ENCODE data around the gene TMEM121.
"Not testable (repeated sequence)": the region's sequence is repeated elsewhere in the genome, so short reads cannot be mapped to it uniquely, and the experiment has no call there.

Gene TMEM121

GRCh38 chr14:105528586-105529318 is 2.4 kb downstream of the TMEM121 start:
- no peak for DNase-seq (ENCODE audit: low spot score)

- no peak for DNase-seq (ENCODE audit: low spot score)
These were observed 2.9 kb downstream of the TMEM121 start for GRCh38 chr14:105529319-105529568.

DNA sequence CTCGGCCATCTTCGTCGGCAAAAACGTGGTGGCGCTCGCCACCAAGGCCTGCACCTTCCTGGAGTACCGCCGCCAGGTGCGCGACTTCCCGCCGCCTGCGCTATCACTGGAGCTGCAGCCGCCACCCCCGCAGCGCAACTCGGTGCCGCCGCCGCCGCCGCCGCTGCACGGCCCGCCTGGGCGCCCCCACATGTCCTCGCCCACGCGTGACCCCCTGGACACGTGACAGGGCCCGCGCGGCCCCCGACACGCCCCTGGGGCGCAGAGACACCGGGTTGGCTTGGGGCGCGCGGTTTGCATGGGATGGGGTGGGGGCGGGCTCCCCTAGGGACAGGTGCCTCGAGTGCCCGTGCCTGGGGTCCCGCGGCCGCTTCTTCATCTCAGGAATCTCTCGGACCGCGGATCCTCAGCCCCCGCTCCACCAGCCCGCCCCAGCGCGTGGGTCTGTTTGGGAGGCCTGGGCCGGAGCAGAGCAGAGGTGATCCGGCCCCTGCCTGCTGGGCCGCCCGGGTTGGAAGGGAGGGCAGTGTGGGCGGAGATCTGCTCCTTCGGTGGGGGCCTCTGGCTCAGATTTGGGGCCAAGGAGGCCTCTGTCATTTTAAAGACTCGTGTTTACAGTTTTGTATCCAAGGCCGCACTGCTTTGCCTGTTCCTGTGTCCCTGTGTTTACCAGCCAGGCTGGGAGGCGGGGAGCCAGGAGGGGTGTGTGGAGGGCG is 3.3 kb downstream of the TMEM121 start:
- DNase-seq (ENCODE audit: low spot score) = no peak

- no peak for DNase-seq (ENCODE audit: low spot score)
These were observed 4.1 kb downstream of the TMEM121 start for GRCh38 chr14:105530285-105531087.

DNA sequence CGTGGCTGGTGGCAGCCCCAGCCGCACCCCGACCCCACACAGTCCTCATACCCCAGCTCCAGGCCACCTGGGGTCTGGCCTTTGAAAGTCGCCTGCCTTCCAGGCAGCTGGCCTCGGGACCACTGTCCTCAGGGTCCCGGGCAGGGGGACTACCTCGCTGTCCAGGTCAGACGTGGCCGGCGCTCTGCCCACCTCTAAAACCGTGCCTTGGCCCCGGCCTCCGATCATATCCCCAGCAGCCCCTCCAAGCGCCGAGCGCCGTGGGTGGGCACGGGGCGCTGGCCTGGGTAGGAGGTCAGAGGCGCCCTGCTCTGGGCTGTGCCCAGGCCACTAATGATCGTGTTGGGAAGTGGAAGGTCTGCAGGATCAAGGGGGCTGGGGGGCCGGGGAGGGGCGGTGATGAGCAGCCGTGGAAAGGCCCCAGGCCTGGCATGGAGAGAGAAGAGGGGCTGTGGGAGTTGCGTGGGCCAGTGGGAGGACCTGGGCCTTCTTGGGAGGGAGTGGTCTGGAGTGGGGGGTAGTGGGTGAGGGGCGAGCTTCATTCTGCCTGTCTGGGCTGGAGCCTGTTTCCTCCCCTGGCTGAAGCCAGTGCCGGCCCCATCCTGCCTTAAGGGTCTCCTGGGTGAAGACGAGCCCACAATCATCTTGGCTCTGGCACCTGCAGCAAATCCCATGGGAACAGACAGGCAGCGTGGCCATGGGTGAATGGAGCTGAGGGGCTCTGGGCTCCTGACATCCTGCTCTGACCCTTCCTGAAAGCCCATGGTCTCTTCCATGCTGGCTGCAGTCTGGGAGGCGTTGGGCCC is 4.9 kb downstream of the TMEM121 start:
- no peak for DNase-seq (ENCODE audit: low spot score)

GRCh38 chr14:105531894-105532623 is 5.7 kb downstream of the TMEM121 start:
- DNase-seq (ENCODE audit: low spot score) = no peak

- no peak for DNase-seq (ENCODE audit: low spot score)
These were observed 6.4 kb downstream of the TMEM121 start for GRCh38 chr14:105532735-105533141.

DNA sequence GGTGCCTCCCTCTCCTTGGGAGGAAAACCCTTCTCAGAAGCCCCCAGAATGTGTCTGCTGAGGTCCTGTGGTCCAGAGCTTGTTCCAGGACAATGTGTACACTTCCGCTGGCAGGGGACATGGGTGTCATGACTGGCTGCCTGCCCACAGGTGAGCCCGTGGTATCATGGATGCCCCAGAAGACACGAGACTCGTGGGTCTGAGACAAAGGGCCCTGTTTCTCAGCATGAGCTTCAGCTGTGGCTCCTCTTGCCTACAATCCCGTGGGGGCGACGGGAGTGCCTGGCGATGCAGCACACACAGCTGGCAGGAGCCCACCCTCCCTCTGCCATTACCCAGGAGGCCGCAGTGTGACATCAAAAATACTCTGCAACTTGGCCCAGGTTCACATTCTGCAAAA is 7.0 kb downstream of the TMEM121 start:
- no peak for DNase-seq (ENCODE audit: low spot score)

DNA sequence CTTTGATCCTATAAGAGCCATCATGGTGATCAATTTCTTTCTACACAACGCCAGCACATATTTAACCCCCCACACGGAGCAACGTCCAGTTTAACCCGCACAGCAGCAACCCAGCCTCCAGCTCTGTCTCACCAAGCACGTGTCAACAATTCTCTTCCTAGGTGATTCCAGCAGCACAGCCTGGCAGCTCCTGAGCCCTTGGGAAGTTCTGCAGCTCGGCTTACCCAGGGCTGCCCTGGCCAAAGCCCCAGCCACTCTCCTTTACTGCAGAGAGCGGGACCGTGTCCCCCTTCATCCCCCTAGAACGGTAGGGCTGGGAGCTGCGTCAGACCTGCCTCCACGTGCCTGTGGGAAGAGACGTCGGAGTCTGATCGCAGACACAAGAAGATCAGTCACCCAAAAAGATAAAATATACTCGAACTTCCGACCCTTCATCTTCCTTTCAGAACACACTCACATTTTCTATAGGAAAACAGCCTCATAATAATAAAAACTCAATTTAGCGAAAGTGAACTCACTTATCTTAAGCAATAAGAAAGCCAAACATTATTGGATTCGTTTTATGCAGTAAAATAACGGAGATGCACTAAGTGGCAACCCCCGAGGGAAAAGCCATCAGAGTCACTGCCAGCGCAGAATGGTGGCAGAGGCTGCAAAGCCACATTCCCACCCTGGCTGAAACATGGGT is 7.6 kb downstream of the TMEM121 start:
- no peak for DNase-seq (ENCODE audit: low spot score)

GRCh38 chr14:105534586-105534985 is 8.2 kb downstream of the TMEM121 start:
- no peak for DNase-seq (ENCODE audit: low spot score)

- no peak for DNase-seq (ENCODE audit: low spot score)
These were observed 9.7 kb downstream of the TMEM121 start for GRCh38 chr14:105536051-105536450.

DNA sequence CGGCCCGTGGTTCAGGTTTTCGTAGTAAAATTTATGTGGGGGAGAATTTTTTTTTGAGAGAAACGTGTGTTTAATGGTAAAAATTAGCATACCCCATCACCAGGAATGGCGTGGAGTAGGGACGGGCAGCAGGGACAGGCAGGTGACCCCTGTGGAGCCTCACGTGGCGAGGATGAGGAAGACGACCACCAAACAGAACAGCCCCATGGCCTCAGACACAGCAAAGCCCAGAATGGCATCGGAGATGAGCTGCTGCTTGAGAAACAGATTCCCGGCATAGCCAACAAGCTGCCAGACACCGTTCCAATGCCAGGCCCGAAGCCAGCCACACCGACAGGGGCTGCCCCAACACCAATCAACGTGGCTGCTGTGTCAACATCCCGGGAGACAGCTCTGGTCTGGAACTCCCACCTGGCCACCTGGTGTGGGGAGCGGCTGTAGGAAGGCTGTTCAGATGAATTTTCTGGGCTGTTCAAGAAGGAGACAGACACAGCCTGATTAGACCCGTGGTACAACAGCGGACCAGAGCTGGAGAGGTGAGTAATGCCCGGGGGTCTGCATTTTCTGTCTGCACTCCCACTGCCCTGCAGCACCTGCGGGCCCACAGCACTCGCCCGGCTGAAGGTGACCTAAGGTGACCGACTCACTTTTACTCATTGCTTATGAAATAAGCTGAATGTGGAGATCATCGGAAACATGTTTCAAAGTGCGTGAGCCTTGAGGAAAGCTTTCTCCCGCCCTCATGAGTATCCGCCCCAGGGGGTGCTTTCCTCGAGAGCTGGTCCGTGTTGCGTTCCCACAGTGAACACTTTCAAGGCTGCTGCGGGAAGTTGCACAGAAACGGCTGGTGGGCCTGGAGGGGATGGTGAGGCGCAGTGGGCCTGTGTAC is 10.6 kb downstream of the TMEM121 start:
- DNase-seq (ENCODE audit: low spot score) = no peak

- peak; percentile 37 for DNase-seq (ENCODE audit: low spot score)
These were observed 11.4 kb downstream of the TMEM121 start for GRCh38 chr14:105537580-105538474.

- DNase-seq (ENCODE audit: low spot score) = no peak
These were observed 12.2 kb downstream of the TMEM121 start for GRCh38 chr14:105538481-105539049.

GRCh38 chr14:105540811-105541210 is 14.4 kb downstream of the TMEM121 start:
- no peak for DNase-seq (ENCODE audit: low spot score)

DNA sequence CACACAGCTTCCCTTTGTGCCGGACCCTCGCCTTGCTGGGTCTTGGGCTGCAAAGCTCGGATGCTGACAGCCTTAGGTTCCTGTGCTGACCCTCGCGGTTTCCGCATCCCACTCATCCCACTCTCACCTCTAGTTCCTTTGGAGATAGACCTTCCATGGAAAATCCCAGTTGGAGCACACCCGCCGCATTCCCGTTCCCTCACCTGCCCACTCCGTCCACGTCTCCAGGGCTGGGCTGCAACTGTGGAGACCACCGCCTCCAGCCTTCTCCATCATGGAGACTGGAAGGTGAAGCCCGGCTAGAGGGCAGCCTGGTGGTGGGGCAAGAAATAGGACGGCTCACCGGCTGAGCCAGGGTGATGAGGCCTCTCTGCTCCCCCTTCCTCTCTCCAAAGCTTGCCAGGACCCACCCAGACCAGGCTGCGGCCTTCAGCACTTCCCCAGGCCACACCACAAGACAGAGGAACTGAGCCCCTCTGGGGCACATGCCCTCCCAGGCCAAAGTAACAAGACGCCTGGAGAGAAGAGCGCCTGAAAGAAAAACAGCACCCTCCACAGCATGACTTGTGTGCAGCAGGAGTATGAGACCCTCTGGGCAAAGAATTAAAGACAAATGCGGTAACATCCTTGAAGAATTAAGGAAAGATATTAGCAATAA is 15.0 kb downstream of the TMEM121 start:
- DNase-seq (ENCODE audit: low spot score) = no peak

DNA sequence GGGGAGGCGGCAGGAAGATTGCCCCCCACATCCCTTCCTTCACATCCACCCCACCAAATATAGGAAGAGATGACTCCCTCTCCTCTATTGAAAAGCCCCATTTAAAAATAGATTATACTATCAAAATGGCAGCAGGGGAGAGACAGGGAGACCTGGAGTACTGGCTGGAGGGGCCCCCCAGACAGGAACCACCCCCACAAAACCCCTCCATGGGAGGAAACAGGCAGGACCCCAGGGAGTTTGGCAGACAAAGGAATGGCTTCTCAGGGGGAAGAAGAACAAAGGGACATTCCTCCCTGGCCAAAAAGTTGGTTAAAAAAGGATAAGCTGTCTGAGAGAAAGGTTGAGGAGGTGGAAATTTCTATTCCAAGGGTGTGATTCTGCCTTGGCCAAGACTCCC is 19.3 kb downstream of the TMEM121 start:
- DNase-seq (ENCODE audit: low spot score) = not testable (repeated sequence)

DNA sequence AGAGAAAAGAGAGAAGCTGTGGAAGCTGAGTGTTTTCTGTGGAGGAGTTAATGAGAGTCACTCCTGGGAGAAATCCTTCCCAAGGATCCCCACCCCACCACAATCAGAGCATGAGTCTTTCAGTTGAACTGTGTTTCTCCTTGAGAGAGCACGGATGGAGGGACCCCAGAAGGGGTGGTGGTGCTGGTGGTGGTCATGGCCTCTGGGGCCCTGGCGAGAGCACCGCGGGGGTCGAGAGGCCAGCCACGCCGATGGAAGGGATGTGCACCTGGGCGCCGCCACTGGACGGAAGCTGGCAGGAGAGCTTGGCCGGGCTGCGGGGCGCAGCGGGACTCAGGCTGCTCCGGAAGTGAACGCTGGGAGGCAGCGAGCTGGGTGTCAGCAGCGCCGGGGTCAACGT is 20.0 kb downstream of the TMEM121 start:
- not testable (repeated sequence) for DNase-seq (ENCODE audit: low spot score)
